ENCODE results near the gene CHCHD6. TPM values are rescaled to one million over a fixed set of nuclear protein-coding genes. Genes with fewer than 3 reads are reported as not detected.

The CHCHD6 gene
- total RNA-seq, 2 donors from 2014 or later: 23.6 to 34.4 TPM

- Histone ChIP-seq H3K4me1 (ENCODE audit: control insufficient read depth, insufficient read depth, low read length) (peaks cover 3% of the 10 kb centered on the region), H3K36me3 (ENCODE audit: control insufficient read depth, insufficient read depth, low read length) (no peaks in the 10 kb centered on the region), H3K4me3 (ENCODE audit: low read length) (no peak overlapping the region), H3K9ac (ENCODE audit: extremely low read depth, low read length, poor library complexity, severe bottlenecking) (no peak overlapping the region), H3K27me3 (ENCODE audit: control insufficient read depth, insufficient read depth, low read length, poor library complexity, severe bottlenecking) (no peaks in the 10 kb centered on the region), H3K27ac (ENCODE audit: low read depth, low read length) (no peak overlapping the region), H3K9me3 (ENCODE audit: control insufficient read depth, low read length) (no peaks in the 10 kb centered on the region)
- 92 to 100% methylated on average over 6 to 10 of the region's 10 CpGs for WGBS, 2 experiments (ENCODE audit: insufficient coverage in 1 of 2, insufficient read length in 1 of 2)
- peak; percentile 23 for DNase-seq
- Mint-ChIP-seq H3K27ac (no peak overlapping the region), H3K9me3 (no peaks in the 10 kb centered on the region), H3K36me3 (ENCODE audit: low read depth) (no peaks in the 10 kb centered on the region), H3K27me3 (ENCODE audit: insufficient read depth) (no peaks in the 10 kb centered on the region), H3K4me1 (peaks cover 7% of the 10 kb centered on the region), H3K4me3 (no peak overlapping the region)
- TF ChIP-seq, protein P1, sequence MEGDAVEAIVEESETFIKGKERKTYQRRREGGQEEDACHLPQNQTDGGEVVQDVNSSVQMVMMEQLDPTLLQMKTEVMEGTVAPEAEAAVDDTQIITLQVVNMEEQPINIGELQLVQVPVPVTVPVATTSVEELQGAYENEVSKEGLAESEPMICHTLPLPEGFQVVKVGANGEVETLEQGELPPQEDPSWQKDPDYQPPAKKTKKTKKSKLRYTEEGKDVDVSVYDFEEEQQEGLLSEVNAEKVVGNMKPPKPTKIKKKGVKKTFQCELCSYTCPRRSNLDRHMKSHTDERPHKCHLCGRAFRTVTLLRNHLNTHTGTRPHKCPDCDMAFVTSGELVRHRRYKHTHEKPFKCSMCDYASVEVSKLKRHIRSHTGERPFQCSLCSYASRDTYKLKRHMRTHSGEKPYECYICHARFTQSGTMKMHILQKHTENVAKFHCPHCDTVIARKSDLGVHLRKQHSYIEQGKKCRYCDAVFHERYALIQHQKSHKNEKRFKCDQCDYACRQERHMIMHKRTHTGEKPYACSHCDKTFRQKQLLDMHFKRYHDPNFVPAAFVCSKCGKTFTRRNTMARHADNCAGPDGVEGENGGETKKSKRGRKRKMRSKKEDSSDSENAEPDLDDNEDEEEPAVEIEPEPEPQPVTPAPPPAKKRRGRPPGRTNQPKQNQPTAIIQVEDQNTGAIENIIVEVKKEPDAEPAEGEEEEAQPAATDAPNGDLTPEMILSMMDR (conservative IDR thresholded peaks at IDR 0.05): no peak
These were observed 168.8 kb downstream of the CHCHD6 start for GRCh38 chr3:126872701-126873342.

- no peaks in the 10 kb centered on the region for H3K36me3 ChIP-seq (ENCODE audit: control insufficient read depth, insufficient read depth, low read length)
- no peaks in the 10 kb centered on the region for H3K9me3 ChIP-seq (ENCODE audit: control insufficient read depth, low read length)
- Mint-ChIP-seq H3K9me3 (no peaks in the 10 kb centered on the region), H3K4me1 (peaks cover 7% of the 10 kb centered on the region), H3K4me3 (no peak overlapping the region), H3K27ac (no peak overlapping the region), H3K27me3 (ENCODE audit: insufficient read depth) (no peaks in the 10 kb centered on the region), H3K36me3 (ENCODE audit: low read depth) (no peaks in the 10 kb centered on the region)
- DNase-seq: no peak
- H3K4me3 ChIP-seq (ENCODE audit: low read length): no peak overlapping the region
- H3K9ac ChIP-seq (ENCODE audit: extremely low read depth, low read length, poor library complexity, severe bottlenecking): no peak overlapping the region
- H3K4me1 ChIP-seq (ENCODE audit: control insufficient read depth, insufficient read depth, low read length): peaks cover 3% of the 10 kb centered on the region
- TF ChIP-seq, protein P1 (conservative IDR thresholded peaks at IDR 0.05): no peak
- no peaks in the 10 kb centered on the region for H3K27me3 ChIP-seq (ENCODE audit: control insufficient read depth, insufficient read depth, low read length, poor library complexity, severe bottlenecking)
- H3K27ac ChIP-seq (ENCODE audit: low read depth, low read length): no peak overlapping the region
- 96% methylated on average over 1 of the region's 1 CpG; no CpG with 5 or more reads in 1 of the 2 experiments for WGBS, 2 experiments (ENCODE audit: insufficient coverage in 1 of 2, insufficient read length in 1 of 2)
These were observed 169.4 kb downstream of the CHCHD6 start for GRCh38 chr3:126873416-126873815.

- H3K9me3 Mint-ChIP-seq: no peaks in the 10 kb centered on the region
- peaks cover 3% of the 10 kb centered on the region for H3K4me1 ChIP-seq (ENCODE audit: control insufficient read depth, insufficient read depth, low read length)
- no peaks in the 10 kb centered on the region for H3K36me3 ChIP-seq (ENCODE audit: control insufficient read depth, insufficient read depth, low read length)
- no peaks in the 10 kb centered on the region for H3K36me3 Mint-ChIP-seq (ENCODE audit: low read depth)
- 93 to 98% methylated on average over 3 of the region's 3 CpGs for WGBS, 2 experiments (ENCODE audit: insufficient coverage in 1 of 2, insufficient read length in 1 of 2)
- TF ChIP-seq, protein P1 (conservative IDR thresholded peaks at IDR 0.05): no peak
- H3K4me3 Mint-ChIP-seq: no peak overlapping the region
- no peak overlapping the region for H3K27ac Mint-ChIP-seq
- H3K4me3 ChIP-seq (ENCODE audit: low read length): no peak overlapping the region
- no peak overlapping the region for H3K27ac ChIP-seq (ENCODE audit: low read depth, low read length)
- DNase-seq: no peak
- H3K9ac ChIP-seq (ENCODE audit: extremely low read depth, low read length, poor library complexity, severe bottlenecking): no peak overlapping the region
- no peaks in the 10 kb centered on the region for H3K9me3 ChIP-seq (ENCODE audit: control insufficient read depth, low read length)
- peaks cover 11% of the 10 kb centered on the region for H3K4me1 Mint-ChIP-seq
- no peaks in the 10 kb centered on the region for H3K27me3 Mint-ChIP-seq (ENCODE audit: insufficient read depth)
- no peaks in the 10 kb centered on the region for H3K27me3 ChIP-seq (ENCODE audit: control insufficient read depth, insufficient read depth, low read length, poor library complexity, severe bottlenecking)
These were observed 174.6 kb downstream of the CHCHD6 start for GRCh38 chr3:126878664-126879063.
